ENCODE data around the gene NPHP1. TPM values are rescaled to one million over a fixed set of nuclear protein-coding genes. Genes with fewer than 3 reads are reported as not detected.
A peak's percentile ranks its signal among the peaks of the same experiment; 100 is the strongest.

The NPHP1 gene
- total and polyA plus RNA-seq, 2 of the 8 experiments (the other 6 are each of a cell fraction or from before 2014, with no cell fraction given): 1.4 to 2.8 TPM

- Histone ChIP-seq H2BK15ac (ENCODE audit: low read length) (no peak overlapping the region), H4K91ac (replicated peaks; ENCODE audit: insufficient read length, low read length) (no peak overlapping the region), H2BK12ac (ENCODE audit: low read depth, low read length) (no peak overlapping the region), H3K9ac (replicated peaks in 1 of 4; ENCODE audit: extremely low read depth in 1 of 4, low read depth in 3 of 4, low read length in 3 of 4) (no peak overlapping the region), H2AK5ac (ENCODE audit: low read depth, low read length) (no peak overlapping the region), H3K56ac (replicated peaks; ENCODE audit: insufficient read length, low read depth, low read length) (no peak overlapping the region), H3K4ac (replicated peaks; ENCODE audit: insufficient read length, low read depth, low read length) (no peak overlapping the region), H4K8ac (ENCODE audit: extremely low read depth, insufficient read depth, low read length) (no peak overlapping the region), H3K79me1 (ENCODE audit: low read depth, low read length) (no peaks in the 10 kb centered on the region), H3K79me2 (ENCODE audit: control insufficient read depth in 1 of 2, insufficient read depth in 2 of 2, low read length in 2 of 2) (no peaks in the 10 kb centered on the region), H4K5ac (ENCODE audit: insufficient read length, low read depth, low read length) (no peak overlapping the region), H2BK120ac (replicated peaks; ENCODE audit: low read depth, low read length) (no peak overlapping the region), H3K9me3 (ENCODE audit: insufficient read depth in 2 of 2, low read depth in 1 of 2, low read length in 1 of 2) (peaks cover 3 to 7% of the 10 kb centered on the region in 2 experiments; a peak in 2 of 4 replicates), H3K23ac (ENCODE audit: insufficient read length) (no peak overlapping the region), H3K27ac (ENCODE audit: low read depth, low read length) (no peak overlapping the region), H3K4me3 (ENCODE audit: extremely low read depth in 1 of 4, insufficient read depth in 2 of 4, low read depth in 3 of 4, low read length in 4 of 4) (no peak overlapping the region), H2BK5ac (ENCODE audit: low read depth, low read length) (no peak overlapping the region), H4K20me1 (replicated peaks in 1 of 2; ENCODE audit: control insufficient read depth in 1 of 2, insufficient read depth in 2 of 2, low read length in 2 of 2) (no peaks in the 10 kb centered on the region), H3K4me2 (ENCODE audit: insufficient read depth in 1 of 2, low read depth in 2 of 2, low read length in 2 of 2) (no peak overlapping the region), H3K18ac (ENCODE audit: extremely low read depth, low read length) (no peak overlapping the region), H2BK20ac (ENCODE audit: low read length) (no peak overlapping the region), H3K36me3 (ENCODE audit: control insufficient read depth in 2 of 4, insufficient read depth in 4 of 4, low read length in 3 of 4) (no peaks in the 10 kb centered on the region), H3K4me1 (replicated peaks in 1 of 4; ENCODE audit: control insufficient read depth in 3 of 4, insufficient read depth in 4 of 4, low read length in 3 of 4) (no peaks in the 10 kb centered on the region; a peak in 2 of 7 replicates), H3K27me3 (replicated peaks in 1 of 4; ENCODE audit: control insufficient read depth in 3 of 4, extremely low read depth in 1 of 4, insufficient read depth in 3 of 4, low read length in 3 of 4) (no peaks in the 10 kb centered on the region), H3K14ac (ENCODE audit: insufficient read length) (no peak overlapping the region), H2AFZ (ENCODE audit: low read length) (no peak overlapping the region), H3K23me2 (ENCODE audit: low read depth, low read length) (no peaks in the 10 kb centered on the region)
- ChIA-PET CTCF (ENCODE audit: partially characterized antibody) (no interaction called here), POLR2A (ENCODE audit: partially characterized antibody) (no interaction called here)
- 94% methylated on average over 10 of the region's 10 CpGs; no CpG with 5 or more reads in 1 of the 2 experiments for WGBS, 2 experiments (ENCODE audit: extremely low coverage in 1 of 2, insufficient coverage in 1 of 2, insufficient read length in 1 of 2, insufficient replicate concordance in 2 of 2, low coverage in 1 of 2, low lambda C conversion rate in 2 of 2, missing lambda C conversion rate in 1 of 2)
- FAIRE-seq: no peak
- TF ChIP-seq GABPA (IDR thresholded peaks at IDR 0.05; ENCODE audit: borderline replicate concordance, insufficient read depth, low read length) (no peak), SRF (IDR thresholded peaks at IDR 0.05; ENCODE audit: low read depth, low read length) (no peak), CTBP2 (IDR thresholded peaks at IDR 0.05; ENCODE audit: borderline replicate concordance, insufficient read depth, insufficient read length, low read length) (no peak)
- DNase-seq (ENCODE audit: low read depth in 1 of 2, low spot score in 2 of 2): peak in 1 of 2 experiments; percentile 24
These were observed 100.6 kb downstream of the NPHP1 start for GRCh38 chr2:110104025-110104771.
